CD4-positive, alpha-beta T cell treated with Interferon alpha-2 for 1 hour (primary cell): Measurements from ENCODE around the gene BCAT1.
"Not testable (repeated sequence)": the region's sequence is repeated elsewhere in the genome, so short reads cannot be mapped to it uniquely, and the experiment has no call there.

Experiments
- DNase-seq, 2 donors: peaks; one replicate each; pipeline ENCODE4 v3.0.0-alpha.2; 2020 to 2022

BCAT1 gene

DNA sequence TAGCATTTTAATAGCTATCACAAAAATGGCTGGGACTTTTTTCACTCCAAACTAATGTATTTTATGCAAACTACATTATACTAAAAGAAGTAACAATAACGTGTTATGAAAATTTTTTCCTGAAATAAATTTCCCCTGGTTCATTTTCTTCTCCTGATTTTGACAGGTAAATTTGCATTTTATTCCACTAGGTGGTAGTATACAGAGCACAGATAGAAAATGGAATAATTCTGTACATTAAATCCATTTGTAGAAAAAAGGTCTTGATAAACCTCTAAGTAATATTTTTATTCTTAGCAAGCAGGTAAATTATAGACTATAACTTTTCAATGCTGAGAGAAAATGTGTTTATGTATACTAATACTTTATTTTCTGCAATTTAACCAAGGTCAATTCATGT lies 96.5 kb downstream of the BCAT1 start:
- no peak for DNase-seq

DNA sequence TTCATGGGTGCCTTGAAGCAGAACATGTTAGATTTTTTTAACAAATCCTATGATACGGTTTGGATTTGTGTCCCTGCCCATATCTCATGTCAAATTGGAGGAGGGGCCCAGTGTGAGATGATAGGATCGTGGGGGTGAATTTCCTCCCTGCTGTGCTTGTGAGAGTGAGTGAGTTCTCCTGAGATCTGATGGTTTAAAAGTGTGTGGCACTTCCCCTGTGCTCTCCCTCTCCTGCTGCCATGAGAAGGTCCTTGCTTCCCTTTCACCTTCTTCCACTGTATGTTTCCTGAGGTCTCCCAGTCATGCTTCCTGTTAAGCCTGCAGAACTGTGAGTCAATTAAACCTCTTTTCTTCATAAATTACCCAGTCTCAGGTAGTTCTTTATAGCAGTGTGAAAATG lies 97.0 kb downstream of the BCAT1 start:
- not testable (repeated sequence) for DNase-seq

DNA sequence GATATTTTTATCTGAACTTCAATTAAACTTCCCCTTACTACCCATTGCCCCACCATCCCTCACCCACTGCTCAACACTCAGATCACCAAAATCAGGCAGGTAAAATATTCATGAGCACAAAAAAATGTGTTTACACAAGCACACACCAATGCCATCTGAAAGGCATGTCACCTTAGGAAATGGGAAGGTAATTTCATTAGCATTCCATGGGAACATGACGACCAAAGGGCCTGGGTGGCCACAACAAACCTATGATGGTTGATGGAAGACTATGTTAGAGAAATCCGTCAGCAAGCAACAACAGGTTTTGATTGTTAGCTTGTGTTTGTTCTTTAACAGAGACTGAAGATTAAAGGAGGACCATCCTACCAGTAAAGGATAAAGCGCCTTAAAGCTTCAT lies 97.6 kb downstream of the BCAT1 start:
- no peak for DNase-seq

DNA sequence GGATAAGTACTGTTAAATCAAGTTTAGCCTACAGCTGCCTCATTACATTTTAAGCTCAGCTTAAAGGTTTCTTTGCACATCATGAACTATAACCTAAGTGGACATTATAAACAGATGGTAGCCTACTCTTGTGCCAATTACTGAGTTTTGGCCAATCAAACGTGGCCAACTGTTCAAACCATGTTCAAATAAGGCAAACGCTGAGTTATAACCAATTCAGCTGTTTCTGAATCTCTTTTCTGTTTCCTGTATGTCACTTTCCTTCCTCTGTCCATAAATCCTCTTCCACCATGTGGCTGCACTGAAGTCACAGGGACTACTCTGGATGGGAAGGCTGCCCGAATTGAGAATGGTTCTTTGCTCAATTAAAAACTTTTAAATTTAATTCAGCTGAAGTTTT lies 98.4 kb downstream of the BCAT1 start:
- no peak for DNase-seq

DNA sequence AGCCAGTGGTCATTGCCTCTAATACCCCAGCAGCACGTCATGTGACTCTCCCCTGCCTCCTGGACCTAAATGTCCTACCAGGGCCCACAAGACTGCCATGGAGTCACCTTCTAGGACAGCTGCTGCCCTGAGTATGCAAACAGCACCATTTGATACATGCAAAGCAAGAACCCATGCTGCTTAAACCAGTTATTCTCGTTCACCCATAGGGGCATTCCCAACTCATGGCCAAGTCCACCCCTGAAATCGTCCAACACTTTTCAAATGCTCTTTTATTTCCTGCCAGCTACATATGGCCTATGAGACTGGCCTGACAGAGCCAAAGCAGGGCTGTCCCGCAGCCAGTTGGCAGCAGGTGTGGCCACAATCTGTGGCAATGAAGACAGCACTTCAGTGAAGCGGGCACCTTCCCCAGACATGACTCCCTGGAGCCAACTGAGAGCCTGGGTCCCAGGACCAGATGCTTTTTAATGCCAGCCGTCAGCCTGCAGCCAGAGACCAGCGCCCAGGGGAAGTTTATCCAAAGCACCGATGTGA lies 99.9 kb downstream of the BCAT1 start:
- DNase-seq, result no peak

DNA sequence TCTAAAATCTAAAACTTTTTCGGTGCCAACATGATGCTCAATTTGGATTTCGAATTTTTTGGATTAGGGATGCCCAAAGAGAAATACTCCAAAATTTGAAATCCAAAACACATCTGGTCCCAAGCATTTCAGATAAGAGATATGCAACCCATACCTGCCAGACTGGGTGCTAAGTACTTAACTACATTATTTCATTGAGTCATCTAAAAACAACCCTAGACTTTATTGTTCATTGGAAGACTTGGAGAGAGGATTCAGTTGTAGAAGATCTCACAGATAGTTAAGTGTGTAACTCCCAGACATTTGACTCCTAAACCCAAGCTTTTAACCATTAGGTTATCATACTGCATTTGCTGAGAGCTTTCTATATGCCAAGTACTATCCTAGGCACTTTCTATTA lies 102.2 kb downstream of the BCAT1 start:
- DNase-seq, result no peak

DNA sequence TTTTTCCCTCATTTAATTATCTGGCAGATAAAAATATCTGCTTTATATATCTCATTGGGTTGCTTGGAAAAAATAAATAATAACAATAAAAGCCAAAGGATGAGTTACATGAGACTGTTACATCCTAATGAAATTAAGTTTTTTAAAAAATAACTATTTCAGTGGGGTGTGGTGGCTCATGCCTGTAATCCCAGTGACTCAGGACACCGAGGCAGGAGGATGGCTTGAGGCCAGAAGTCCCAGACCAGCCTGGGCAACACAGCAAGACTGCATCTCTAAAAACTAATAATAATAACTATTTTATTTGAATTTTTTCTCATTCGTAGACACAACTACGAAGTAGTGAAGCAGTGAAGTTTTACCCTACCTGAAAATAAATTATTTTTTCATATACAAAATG lies 103.3 kb downstream of the BCAT1 start:
- no peak for DNase-seq

DNA sequence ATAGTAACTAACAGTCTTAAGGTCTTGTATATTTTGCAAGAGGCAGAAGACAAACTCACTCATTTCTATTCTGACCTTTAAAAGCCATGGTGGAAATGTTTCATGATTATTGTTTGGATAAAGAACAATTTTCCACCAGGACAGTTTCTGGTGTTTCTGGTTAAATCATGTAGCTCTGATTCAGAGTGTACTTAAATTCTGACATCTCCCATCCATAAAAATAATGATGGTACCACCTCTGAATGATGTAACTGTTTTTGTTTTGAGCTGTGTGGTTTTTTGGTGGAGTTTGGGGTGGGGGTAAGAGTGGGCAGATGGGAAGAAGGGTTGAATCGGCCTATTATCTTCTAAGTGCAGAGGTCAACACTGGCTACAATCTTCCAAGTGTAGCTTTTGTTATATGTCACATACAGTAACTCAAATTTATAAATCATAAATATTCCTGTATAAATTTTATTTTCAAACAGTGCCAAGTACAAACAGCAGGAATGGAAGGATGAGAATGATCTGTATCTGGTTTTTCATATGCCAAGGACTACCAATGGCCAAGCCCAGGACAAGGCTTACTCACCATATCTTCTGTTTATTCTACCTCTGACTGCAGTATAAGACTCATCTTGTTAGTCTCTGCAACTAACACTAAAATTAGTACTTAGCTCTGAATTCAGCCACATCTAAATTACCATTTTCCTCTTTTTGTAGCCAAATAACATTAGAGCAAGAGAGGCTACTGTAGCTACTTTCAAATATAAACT lies 108.7 kb downstream of the BCAT1 start:
- no peak for DNase-seq

DNA sequence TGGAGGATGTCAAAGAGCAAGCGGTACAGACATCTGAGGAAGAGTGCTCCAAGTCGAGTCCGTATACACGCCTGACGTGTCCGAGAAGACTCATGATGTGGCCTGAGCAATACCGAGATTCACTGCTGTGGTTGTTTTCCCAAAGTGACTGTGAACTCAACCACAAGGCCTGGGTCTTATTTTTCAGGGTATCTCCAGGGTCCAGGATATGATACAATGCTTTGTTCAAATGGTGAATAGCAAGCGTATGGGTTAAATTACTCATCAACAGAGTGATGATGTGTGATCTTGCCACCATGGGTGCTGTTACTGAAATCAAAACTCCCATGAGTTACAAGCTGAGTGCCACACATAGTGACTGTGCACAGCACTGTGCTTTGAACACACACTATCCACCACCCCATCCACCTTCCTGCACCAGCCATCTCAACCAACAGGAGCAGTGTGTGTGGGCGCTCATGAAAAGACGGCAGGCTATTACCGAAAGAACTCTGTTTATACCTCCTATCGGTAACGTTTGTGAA lies 109.6 kb downstream of the BCAT1 start:
- peak in 1 of 2 donors; percentile 15 for DNase-seq

DNA sequence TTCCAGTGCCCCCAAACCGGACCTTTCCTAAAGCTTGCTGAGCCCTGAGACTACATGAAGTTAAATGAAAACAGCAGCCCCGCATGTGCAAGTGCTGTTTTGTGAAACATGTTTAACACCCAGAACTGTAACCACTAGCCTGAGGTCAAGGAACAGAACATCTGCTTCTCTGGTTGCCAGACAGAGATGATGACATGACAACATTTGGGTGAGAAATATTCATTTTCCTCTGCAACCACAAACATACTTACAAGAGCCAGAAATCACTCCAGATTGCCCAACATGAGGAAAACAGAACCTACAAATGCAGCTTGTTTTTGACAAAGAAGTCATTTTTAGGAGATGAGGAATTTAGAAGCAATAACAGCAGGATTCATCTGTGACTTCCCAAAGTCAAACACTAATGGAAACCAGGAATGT lies 110.4 kb downstream of the BCAT1 start:
- peak in 1 of 2 donors; percentile 6 for DNase-seq

DNA sequence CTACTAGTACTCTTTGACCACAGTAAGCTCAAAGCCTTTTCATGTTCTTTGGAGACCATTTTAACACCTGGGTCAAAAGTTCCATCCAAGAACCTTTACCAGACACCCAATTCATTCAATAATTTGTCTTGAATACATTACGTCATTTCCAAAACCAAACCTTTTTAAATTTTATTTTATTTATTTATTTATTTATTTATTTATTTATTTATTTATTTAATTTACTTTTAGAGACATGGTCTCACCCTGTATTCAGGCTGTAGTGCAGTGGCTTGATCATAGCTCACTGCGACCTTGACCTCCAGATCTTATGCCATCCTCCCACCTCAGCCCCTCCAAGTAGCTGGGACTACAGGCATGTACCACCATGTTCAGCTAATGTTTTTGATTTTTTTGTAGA lies 113.5 kb downstream of the BCAT1 start:
- no peak for DNase-seq

DNA sequence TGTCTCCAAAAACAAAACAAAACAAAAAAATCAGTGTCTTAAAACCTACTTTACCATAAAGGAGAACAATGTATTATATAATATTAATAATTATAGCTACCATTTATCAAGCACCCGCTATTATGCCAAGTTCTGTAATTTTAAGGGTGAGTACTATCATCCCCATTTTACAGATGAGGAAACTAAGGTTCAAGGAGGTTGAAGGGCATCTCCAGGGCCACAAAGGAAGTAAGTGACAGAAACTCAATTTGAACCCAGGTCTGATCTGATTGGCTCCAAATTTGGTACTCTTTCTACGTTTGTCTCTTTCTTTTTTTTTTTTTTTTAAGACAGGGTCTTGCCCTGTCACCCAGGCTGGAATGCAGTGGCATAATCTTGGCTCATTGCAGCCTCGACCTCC lies 115.4 kb downstream of the BCAT1 start:
- no peak for DNase-seq

DNA sequence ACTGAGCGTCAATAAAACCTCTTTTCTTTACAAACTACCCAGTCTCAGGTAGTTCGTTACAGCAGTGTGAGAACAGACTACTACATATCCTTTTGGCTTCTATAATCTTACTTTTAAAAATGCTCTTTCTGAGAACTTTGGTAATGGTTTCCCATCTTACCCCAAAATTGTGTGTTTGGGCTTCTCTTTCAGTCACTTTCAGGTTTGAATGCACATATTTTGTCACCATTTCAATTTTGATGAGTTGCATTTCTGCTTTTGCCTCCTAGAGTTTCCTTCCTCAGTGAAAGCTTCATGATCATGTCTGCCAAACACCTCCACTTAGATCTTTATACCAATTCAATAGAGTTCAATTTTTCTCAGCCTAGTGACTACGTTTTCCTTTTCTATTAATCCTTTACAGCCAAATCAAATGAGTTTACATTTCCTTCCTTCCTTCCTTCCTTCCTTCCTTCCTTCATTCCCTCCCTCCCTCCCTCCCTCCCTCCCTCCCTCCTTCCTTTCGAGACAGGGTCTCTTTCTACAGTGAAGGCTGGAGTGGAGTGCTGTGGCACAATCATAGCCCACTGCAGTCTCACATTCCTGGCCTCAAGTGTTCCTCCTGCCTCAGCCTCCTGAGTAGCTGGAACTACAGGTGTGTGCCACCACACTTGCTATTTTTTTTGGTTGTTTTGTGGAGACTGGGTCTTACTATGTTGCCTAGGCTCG lies 124.9 kb downstream of the BCAT1 start:
- no peak for DNase-seq

DNA sequence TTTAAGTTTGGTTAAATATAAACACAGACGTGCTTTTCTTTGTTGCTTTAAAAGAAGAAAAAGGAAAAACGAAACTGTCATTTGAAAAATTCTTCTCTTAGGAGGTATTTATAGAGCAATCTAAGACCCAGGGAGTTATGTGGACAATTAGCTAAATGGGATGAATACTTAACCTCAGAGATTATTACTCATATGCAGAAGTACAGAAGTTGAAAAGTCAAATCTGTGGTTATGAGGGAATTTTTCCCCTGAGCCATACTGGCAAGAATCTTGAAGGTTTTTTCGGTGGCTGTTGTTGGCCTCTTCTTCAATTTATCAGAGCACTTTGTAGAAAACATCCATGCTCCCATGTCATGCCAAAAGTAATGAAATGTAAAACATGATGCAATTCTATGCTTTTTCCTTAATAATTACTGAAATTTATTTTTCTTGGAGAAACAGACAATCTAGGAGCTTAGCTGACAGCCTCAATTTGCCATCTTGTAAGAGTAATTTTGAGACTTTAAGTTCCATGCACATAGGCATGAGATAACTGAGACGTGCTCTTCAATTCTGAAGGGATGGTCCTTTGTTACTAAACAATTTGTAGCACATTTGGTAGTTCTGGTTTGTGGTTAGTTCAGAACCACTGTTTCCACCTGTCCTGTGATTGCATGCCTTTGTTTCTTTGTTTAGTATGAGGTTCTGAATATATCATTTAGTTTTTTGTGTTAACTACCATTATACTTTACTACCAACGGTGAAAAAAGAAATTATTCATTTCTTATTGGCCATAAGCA lies 126.6 kb downstream of the BCAT1 start:
- DNase-seq, result no peak

DNA sequence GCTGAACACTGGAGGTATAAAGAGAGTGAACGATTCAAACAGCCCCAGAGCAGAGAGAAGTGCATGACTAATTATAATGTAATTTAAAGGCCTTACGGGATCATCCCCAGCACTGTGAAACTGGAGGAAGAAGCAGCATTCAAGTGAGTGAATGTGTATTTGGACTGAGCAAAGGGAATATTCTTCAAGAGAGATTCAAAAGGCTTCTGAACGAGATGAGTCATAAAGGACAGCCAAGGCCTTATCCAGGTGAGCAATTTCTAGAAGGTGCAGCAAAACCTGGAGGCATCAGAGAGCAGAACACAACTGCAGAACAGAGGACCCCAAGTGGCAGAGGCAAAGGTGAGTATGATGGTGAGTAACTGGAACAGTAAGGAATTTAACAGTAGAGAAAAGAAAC lies 127.2 kb downstream of the BCAT1 start:
- DNase-seq, result no peak

DNA sequence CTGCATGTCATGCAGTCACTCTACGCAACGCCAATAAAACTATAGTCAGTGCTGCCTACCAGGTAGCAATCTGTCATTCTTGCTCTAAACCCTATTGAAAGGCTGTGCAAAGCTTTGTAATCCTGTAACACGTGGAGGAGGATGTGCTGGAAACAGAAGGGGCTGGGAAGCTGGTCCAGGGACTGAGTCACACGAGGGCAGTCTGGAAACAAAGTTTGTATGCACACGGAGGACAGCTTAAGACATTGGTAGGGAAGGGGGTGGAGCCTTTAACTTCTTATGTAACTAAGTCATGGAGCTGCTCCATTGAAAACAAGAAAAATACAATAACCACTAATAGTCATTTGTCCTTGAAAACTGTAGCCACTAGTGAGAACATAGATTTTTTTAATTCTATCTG lies 128.0 kb downstream of the BCAT1 start:
- no peak for DNase-seq

DNA sequence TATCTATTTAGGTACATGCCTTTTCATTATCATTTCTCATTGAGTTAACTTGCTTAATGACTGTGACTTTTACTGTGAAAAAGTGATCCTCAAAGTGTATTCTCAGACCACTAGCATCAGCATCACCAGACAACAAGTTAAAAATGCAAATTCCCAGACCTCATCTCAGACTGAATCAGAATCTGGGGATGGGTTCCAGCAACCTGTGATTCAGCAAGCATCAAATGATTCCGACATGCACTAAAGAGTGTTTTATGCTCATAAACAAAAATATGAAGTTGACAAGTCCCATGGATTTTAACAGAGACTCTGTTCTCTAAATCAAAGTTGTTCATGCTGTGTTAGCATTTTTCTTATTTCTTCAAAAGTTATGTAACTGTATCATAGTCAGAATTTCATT lies 130.6 kb downstream of the BCAT1 start:
- no peak for DNase-seq

DNA sequence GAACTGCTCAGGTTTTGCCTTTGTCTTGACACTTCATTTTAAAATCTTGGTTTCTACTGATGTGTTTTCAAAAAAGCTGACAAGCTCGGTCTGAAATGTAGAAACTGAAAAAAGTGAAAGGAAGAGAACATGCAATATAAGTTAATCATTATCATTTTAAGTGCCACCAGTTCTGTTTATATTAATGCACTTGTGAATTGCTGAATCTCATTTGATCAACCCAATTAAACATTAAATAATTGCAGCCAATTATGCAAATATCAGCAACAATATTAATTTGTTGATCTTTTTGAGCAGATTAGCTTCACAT lies 133.8 kb downstream of the BCAT1 start:
- no peak for DNase-seq

DNA sequence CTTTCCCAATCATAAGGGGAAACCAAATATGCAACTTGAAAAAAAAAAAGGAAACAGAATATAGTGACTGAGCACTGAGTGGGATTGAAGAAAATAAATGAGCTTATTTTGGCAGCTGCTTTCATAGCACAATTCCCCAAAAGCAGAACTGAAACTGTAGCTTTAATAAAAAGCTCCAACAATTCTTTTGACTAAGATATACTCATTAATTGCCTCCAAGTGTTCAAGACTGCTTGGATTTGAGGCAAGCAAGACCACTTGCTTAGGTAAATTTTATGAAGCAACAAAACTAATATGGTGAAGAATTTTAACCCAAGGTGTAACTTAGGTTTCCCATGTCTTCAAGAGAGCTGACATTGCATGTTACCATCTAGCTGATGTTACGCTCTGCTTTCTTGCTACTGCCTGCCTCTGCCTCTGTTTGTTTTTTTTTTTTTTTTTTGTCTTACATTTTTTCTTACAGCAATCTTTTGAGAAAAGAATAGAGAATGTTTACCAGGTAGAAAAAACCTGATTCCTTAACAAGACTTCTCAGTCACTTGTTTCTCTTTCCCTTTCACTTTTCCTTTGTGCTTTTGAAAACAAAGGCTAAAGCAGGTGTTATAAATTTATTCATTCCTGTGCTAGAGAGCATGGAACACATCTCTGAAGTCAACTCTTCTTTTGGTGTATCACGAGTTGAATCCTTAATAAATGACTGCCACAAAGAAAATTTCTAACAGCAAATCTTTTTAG lies 134.4 kb downstream of the BCAT1 start:
- peak in 1 of 2 donors; percentile 24 for DNase-seq

DNA sequence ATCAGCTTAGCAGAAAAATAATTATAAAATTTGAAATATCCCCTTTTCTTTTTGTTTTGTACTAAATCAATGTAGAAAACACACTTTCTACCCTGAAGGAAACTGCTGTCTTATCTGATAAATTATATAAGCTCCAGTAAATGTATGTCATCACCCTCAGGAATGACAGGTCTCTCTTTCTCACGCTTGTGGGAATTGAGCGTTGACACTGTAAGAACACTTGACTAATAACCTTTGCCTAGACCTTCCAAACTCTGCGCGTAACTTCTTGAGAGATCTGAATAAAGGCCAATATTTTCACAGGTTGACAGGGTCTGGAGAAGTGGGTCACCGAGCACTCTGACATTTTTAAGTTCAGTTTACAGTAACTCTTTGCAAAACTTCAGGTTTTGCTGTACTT lies 138.5 kb downstream of the BCAT1 start:
- no peak for DNase-seq

DNA sequence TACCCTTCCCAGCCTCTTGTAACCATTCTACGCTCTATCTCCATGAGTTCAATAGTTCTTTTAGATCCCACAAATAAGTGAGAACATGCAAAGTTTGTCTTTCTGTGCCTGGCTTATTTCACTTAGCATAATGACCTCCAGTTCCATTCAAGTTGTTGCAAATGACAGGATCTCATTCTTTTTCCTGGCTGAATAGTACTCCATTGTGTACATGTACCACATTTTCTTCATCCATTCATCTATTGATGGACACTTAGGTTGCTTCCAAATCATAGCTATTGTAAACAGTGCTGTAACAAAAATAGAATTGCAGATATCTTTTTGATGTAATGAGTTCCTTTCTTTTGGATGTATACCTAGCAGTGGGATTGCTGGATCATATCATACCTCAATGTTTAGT lies 139.6 kb downstream of the BCAT1 start:
- not testable (repeated sequence) for DNase-seq

DNA sequence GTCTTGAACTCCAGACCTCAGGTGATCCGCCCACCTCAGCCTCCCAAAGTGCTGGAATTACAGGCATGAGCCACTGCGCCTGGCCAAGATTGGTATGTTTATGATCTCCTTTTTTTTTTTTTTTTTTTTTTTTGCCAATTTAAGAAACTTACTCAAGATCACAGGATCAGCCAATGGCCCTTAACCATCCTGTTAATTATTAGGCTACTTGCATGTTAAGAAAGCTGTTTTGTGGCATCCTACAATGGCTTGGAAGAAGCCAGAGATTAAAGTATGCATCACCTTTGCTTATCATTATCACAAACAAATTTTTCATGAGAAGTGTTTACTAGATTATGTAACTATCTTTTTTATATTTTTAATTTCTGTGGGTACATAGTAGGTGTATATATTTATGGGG lies 140.2 kb downstream of the BCAT1 start:
- DNase-seq, result no peak

DNA sequence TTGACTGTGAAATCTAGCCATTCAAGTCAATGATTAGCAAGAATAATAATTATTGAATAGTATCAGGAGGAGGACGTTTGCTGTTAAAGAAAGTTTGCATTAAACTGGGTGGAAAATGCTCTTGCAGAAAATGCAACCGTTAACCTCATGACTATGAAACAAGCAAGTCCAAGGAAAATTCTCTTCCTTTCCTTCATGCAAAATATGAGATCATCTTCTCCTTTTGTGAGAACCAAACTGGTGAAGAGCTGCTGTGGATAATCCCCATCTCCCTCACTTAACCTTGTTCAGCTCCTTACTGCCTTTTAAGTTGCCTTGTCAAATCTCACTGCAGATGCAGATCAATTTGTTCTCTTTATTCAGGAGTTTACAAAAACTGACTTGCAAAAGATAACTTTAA lies 142.5 kb downstream of the BCAT1 start:
- DNase-seq, result no peak
